HEK293 (cell line): ENCODE data around the gene CCNJL.

Experiments used
- BCL11A ChIP-seq: fragments of 450-650 bp; formaldehyde crosslinking; IDR thresholded peaks from 2 replicates; pipeline ENCODE4 v1.5.1; 2016; ENCODE audit warnings: low read depth, missing biosample characterization, missing genetic modification characterization
- PATZ1 ChIP-seq: fragments of 450-650 bp; formaldehyde crosslinking; IDR thresholded peaks from 2 replicates; pipeline ENCODE4 v1.5.1; 2016; ENCODE audit warnings: missing biosample characterization, missing genetic modification characterization
- PBX3 ChIP-seq: sonication (generic); formaldehyde crosslinking; IDR thresholded peaks from 2 replicates; pipeline ENCODE4 v1.8.1; 2022; ENCODE audit warnings: mild to moderate bottlenecking, moderate library complexity, missing genetic modification reagents
- REST ChIP-seq: fragments of 450-650 bp; formaldehyde crosslinking; IDR thresholded peaks from 2 replicates; pipeline ENCODE4 v1.5.1; 2016; ENCODE audit warnings: missing biosample characterization, missing genetic modification characterization
- SCRT1 ChIP-seq: fragments of 450-650 bp; formaldehyde crosslinking; IDR thresholded peaks from 2 replicates; pipeline ENCODE4 v1.5.1; 2016; ENCODE audit warnings: missing biosample characterization, missing genetic modification characterization, borderline replicate concordance
- ZNF391 ChIP-seq: fragments of 450-650 bp; formaldehyde crosslinking; IDR thresholded peaks from 2 replicates; pipeline ENCODE4 v1.5.1; 2016; ENCODE audit warnings: low read depth, missing biosample characterization, missing genetic modification characterization, borderline replicate concordance
- ZNF394 ChIP-seq: fragments of 450-650 bp; formaldehyde crosslinking; IDR thresholded peaks from 2 replicates; pipeline ENCODE4 v1.5.1; 2016; ENCODE audit warnings: missing biosample characterization, missing genetic modification characterization, mild to moderate bottlenecking, moderate library complexity, borderline replicate concordance
- ZNF404 ChIP-seq: fragments of 450-650 bp; formaldehyde crosslinking; IDR thresholded peaks from 2 replicates; pipeline ENCODE4 v1.5.1; 2017; ENCODE audit warnings: missing biosample characterization, missing genetic modification characterization
- ZNF510 ChIP-seq: fragments of 450-650 bp; formaldehyde crosslinking; IDR thresholded peaks from 2 replicates; pipeline ENCODE4 v1.5.1; 2018; ENCODE audit warnings: mild to moderate bottlenecking, missing genetic modification characterization, missing biosample characterization; ENCODE audit not compliant: insufficient replicate concordance
- ZNF629 ChIP-seq: fragments of 450-650 bp; formaldehyde crosslinking; IDR thresholded peaks from 2 replicates; pipeline ENCODE4 v1.5.1; 2017; ENCODE audit warnings: missing biosample characterization, missing genetic modification characterization
- ZNF658 ChIP-seq: fragments of 450-650 bp; formaldehyde crosslinking; IDR thresholded peaks from 2 replicates; pipeline ENCODE4; 2016; ENCODE audit warnings: missing biosample characterization, missing genetic modification characterization
- ZNF843 ChIP-seq: fragments of 450-650 bp; formaldehyde crosslinking; IDR thresholded peaks from 2 replicates; pipeline ENCODE4 v1.5.1; 2016; ENCODE audit warnings: missing biosample characterization, missing genetic modification characterization
- TF ChIP-seq, protein P1 (sequence below): fragments of 450-650 bp; formaldehyde crosslinking; IDR thresholded peaks from 2 replicates; pipeline ENCODE4 v1.5.1; 2016; ENCODE audit warnings: missing biosample characterization, missing genetic modification characterization

DNA sequence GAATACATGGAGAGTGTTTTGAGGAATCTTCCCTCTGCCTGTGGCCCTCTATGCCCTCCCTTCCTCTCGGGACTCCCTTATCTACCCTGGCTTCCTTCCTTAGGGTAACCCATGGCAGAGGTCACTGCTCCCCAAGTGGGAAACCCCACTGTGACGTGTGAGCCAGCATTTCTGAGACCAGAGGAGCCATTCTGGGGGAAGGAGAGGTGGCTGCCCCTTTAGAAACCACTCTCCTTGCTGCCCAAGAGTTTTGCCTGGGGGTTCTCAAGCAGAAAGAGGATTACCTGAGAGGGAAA lies 23.1 kb downstream of the CCNJL start:
- TF ChIP-seq SCRT1 (tag by site-specific recombination) (no peak), ZNF629 (tag by site-specific recombination) (no peak), ZNF404 (tag by site-specific recombination) (no peak), ZNF394 (tag by site-specific recombination) (no peak), PBX3 (CRISPR knock-in tag) (no peak), ZNF658 (tag by site-specific recombination) (no peak), ZNF391 (tag by site-specific recombination) (no peak), ZNF843 (tag by site-specific recombination) (no peak), ZNF510 (no peak), PATZ1 (tag by site-specific recombination) (no peak), BCL11A (tag by site-specific recombination) (no peak), REST (tag by site-specific recombination) (no peak)
- TF ChIP-seq, protein P1, sequence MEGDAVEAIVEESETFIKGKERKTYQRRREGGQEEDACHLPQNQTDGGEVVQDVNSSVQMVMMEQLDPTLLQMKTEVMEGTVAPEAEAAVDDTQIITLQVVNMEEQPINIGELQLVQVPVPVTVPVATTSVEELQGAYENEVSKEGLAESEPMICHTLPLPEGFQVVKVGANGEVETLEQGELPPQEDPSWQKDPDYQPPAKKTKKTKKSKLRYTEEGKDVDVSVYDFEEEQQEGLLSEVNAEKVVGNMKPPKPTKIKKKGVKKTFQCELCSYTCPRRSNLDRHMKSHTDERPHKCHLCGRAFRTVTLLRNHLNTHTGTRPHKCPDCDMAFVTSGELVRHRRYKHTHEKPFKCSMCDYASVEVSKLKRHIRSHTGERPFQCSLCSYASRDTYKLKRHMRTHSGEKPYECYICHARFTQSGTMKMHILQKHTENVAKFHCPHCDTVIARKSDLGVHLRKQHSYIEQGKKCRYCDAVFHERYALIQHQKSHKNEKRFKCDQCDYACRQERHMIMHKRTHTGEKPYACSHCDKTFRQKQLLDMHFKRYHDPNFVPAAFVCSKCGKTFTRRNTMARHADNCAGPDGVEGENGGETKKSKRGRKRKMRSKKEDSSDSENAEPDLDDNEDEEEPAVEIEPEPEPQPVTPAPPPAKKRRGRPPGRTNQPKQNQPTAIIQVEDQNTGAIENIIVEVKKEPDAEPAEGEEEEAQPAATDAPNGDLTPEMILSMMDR (tag by site-specific recombination), result no peak
